Measurements from ENCODE around the gene WASL. TPM values are rescaled to one million over a fixed set of nuclear protein-coding genes. Genes with fewer than 3 reads are reported as not detected.
"Not testable (repeated sequence)": the region's sequence is repeated elsewhere in the genome, so short reads cannot be mapped to it uniquely, and the experiment has no call there.

Gene WASL
- polyA plus RNA-seq, 6 donors from 2014 or later, result 0.63 to 3.9 (median 3.3) TPM

DNA sequence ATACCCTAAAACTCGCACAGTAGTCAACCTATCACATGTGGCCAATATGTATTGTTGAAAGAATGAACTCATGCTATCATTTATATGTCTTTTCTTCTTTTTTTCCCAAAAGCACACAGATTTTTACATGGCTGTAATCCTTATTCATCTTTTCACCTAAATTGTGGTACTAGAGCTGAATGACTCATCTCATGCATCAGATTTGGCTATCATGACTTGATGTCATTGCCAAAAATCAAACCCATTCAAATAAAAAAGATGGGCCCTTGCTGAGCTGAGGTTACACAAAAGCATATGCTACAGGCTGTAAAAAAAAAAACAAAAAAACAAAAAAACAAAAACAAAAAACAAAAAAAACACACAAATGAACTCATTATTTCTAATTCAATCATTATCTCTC, 96.4 kb downstream of the WASL start:
- no peak overlapping the region for H3K4me3 Mint-ChIP-seq
- ATAC-seq (ENCODE audit: low read depth in 2 of 2) (no peak), DNase-seq (no peak)
- H3K27ac Mint-ChIP-seq, result no peak overlapping the region
- H3K9me3 Mint-ChIP-seq, result no peaks in the 10 kb centered on the region
- H3K27me3 Mint-ChIP-seq, result peaks cover 11 to 26% (median 21%) of the 10 kb centered on the region in 3 donors
- H3K4me1 Mint-ChIP-seq, result no peaks in the 10 kb centered on the region
- no peaks in the 10 kb centered on the region for H3K36me3 Mint-ChIP-seq

GRCh38 chr7:123650595-123650994, 98.2 kb downstream of the WASL start:
- no peak overlapping the region for H3K27ac Mint-ChIP-seq
- H3K27me3 Mint-ChIP-seq, result peaks cover 15 to 32% (median 17%) of the 10 kb centered on the region in 3 donors
- DNase-seq, result no peak
- no peaks in the 10 kb centered on the region for H3K36me3 Mint-ChIP-seq
- H3K4me1 Mint-ChIP-seq, result no peaks in the 10 kb centered on the region
- no peak overlapping the region for H3K4me3 Mint-ChIP-seq
- ATAC-seq (ENCODE audit: low read depth in 2 of 2), result no peak
- H3K9me3 Mint-ChIP-seq, result no peaks in the 10 kb centered on the region

GRCh38 chr7:123649964-123650363, 98.8 kb downstream of the WASL start:
- no peak for DNase-seq
- peaks cover 14 to 32% (median 17%) of the 10 kb centered on the region in 3 donors for H3K27me3 Mint-ChIP-seq

DNA sequence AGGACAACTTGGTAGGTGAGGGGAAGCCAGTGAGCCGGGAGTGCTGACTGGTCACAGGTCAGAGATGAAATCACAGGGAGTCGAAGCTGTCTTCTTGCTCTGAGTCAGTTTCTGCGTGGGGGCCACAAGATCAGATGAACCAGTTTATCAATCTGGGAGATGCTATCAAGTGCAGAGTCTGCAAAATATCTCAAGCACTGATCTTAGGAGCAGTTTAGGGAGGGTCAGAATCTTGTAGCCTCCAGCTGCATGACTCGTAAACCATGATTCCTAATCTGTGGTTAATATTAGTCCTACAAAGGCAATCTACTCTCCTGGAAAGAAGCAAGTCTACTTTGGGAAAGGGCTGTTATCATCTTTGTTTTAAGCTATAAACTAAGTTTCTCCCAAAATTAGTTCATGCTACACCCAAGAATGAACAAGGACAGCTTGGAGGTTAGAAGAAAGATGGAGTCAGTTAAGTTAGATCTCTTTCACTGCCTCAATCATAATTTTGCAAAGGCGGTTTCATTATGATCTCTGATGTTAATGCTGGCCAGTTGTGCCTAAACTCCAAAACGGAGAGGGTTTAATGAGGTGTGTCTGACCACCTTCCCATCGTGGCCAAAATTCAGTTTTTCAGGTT, 101.6 kb downstream of the WASL start:
- H3K27ac Mint-ChIP-seq, result no peak overlapping the region

More at GRCh38 chr7:123649964-123650363, 98.8 kb downstream of the WASL start:
- no peak overlapping the region for H3K27ac Mint-ChIP-seq
- no peak overlapping the region for H3K4me3 Mint-ChIP-seq
- H3K36me3 Mint-ChIP-seq, result no peaks in the 10 kb centered on the region
- no peak for ATAC-seq (ENCODE audit: low read depth in 2 of 2)
- no peaks in the 10 kb centered on the region for H3K4me1 Mint-ChIP-seq
- H3K9me3 Mint-ChIP-seq, result no peaks in the 10 kb centered on the region

DNA sequence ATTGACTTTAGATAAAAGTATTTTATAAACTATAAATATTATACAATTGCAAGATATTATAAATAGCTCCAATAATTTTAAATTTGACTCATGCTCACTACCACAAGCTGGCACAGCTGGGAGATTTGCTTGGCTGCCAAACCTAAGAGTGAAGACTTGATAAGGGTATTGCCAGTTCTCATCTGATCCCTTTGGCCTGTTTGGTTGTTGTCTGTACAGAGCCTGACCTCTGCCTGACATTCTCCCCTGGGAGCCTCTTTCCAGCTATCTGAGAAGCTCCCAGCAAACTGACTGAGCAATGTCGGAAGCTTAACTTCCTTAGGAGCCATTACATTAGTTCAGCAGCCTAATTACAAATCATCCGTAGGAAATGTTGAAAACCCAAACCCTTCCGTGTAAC, 103.3 kb downstream of the WASL start:
- no peak overlapping the region for H3K27ac Mint-ChIP-seq
- no peaks in the 10 kb centered on the region for H3K36me3 Mint-ChIP-seq
- H3K27me3 Mint-ChIP-seq, result peaks cover 20 to 62% (median 21%) of the 10 kb centered on the region in 3 donors
- no peaks in the 10 kb centered on the region for H3K9me3 Mint-ChIP-seq
- ATAC-seq (ENCODE audit: low read depth in 2 of 2) (no peak), DNase-seq (no peak)
- H3K4me1 Mint-ChIP-seq, result no peaks in the 10 kb centered on the region
- no peak overlapping the region for H3K4me3 Mint-ChIP-seq

More for the DNA sequence above, 101.6 kb downstream of the WASL start:
- Mint-ChIP-seq H3K27me3 (peaks cover 17 to 48% (median 18%) of the 10 kb centered on the region in 3 donors), H3K4me3 (no peak overlapping the region), H3K4me1 (no peaks in the 10 kb centered on the region), H3K9me3 (no peaks in the 10 kb centered on the region), H3K36me3 (no peaks in the 10 kb centered on the region)
- no peak for DNase-seq
- no peak for ATAC-seq (ENCODE audit: low read depth in 2 of 2)

DNA sequence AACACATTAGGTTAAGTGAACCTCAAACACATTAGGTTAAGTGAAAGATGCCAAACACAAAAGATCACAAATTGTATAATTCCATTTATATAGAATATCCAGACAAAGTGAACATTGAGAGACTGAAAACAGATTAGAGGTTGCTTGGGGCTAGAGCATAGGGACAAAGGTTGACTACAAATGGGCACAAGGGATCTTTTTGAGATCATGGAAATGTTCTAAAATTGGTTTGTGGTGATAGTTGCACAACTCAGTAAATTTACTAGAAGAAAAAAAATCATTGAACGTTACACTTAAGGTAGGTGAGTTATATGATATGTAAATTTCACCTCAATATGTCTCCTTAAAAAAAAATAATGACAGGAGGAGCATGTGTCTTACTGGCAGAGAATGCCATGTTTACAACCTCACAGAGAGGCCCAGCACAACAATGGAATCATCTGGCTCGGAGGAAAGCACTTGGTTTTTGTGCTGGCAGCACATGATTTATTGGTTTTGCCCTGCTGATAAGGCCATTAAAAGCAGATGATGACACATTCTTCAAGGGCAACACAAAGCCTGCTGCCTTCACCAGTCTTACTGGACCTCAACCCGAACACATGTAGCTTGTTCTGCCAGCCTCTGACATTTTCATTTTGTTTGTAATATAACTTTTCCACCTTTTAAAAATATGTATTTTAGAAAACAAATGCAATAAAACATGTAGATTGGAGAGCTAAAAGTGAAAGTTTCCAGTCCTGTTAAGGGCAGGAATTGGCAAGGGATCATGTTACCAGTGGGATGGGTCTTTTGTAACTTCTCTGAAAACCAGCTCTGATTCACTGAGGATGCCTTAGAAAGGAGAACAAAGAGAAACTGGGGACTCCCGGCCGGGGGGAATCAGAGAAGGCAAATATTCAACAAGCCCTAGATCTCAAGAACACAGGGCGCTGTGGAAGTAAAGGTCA, 105.0 kb downstream of the WASL start:
- no peak for DNase-seq
- H3K27ac Mint-ChIP-seq, result no peak overlapping the region

DNA sequence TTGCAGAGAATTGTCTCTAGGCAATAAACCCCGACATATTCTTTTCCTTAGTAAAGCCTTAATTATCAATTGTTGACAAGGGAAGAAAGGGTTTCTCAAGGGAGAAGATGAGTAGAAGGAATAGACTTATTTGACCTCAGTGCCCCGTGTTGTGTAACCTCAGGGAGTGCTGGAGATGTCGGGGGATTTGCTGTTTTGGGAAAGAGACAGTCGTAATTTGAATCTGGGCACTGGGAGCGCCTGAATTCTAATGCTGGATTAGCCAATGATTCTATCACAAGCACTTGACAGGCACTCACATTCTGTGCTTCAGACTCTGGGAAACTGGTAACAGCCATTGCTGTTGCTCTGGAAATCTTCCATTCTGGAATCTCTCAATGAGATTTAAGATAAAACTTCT, 106.9 kb downstream of the WASL start:
- Mint-ChIP-seq H3K4me3 (no peak overlapping the region), H3K36me3 (no peaks in the 10 kb centered on the region), H3K27me3 (peaks cover 20 to 55% (median 26%) of the 10 kb centered on the region in 3 donors), H3K4me1 (no peaks in the 10 kb centered on the region), H3K9me3 (peaks cover 0 to 3% (median 0%) of the 10 kb centered on the region in 7 donors), H3K27ac (no peak overlapping the region)
- ATAC-seq (ENCODE audit: low read depth in 2 of 2) (no peak), DNase-seq (no peak)

More for the DNA sequence above, 105.0 kb downstream of the WASL start:
- Mint-ChIP-seq H3K4me3 (no peak overlapping the region), H3K4me1 (no peaks in the 10 kb centered on the region), H3K27me3 (peaks cover 18 to 50% (median 22%) of the 10 kb centered on the region in 3 donors), H3K9me3 (no peaks in the 10 kb centered on the region), H3K36me3 (no peaks in the 10 kb centered on the region)
- no peak for ATAC-seq (ENCODE audit: low read depth in 2 of 2)

DNA sequence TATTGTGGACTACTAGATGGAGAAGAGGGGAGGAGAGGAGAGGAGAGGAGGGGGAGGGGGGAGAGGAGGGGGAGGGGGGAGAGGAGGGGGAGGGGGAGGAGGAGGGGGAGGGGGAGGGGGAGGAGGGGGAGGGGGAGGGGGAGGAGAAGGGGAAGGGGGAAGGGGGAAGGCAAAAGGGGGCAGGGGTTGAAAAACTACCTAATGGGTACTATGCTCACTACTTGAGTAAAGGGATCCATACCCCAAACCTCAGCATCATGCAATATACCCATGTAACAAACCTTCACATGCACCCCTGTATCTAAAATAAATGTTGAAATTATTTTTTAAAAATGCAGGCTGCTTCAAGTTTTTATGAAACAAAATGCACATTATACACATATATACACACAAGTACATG, 108.2 kb downstream of the WASL start:
- DNase-seq, result no peak
- Mint-ChIP-seq H3K36me3 (no peaks in the 10 kb centered on the region), H3K27me3 (peaks cover 20 to 51% (median 23%) of the 10 kb centered on the region in 3 donors), H3K4me1 (no peaks in the 10 kb centered on the region), H3K27ac (no peak overlapping the region), H3K9me3 (peaks cover 0 to 3% (median 0%) of the 10 kb centered on the region in 7 donors), H3K4me3 (no peak overlapping the region)
- no peak for ATAC-seq (ENCODE audit: low read depth in 2 of 2)

DNA sequence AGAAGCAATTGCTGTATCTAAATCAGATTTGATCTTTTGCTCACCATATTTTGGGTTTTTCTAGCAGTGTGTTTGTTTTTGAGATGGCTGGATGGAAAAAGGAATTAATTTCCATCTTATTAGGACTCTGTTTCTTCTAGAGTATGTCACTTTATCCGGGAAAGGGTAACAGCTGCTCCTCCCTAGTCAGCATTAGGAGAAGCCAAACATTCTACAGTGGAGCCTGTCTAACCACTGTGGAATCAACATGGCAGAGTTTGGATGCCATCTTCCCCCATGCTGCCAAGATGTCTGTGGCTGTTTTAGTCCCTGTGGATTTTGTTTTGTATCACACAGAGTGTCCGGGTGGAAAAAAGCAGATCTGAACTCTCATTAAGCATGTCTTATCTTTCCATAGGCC, 109.2 kb downstream of the WASL start:
- peaks cover 20 to 49% (median 23%) of the 10 kb centered on the region in 3 donors for H3K27me3 Mint-ChIP-seq

DNA sequence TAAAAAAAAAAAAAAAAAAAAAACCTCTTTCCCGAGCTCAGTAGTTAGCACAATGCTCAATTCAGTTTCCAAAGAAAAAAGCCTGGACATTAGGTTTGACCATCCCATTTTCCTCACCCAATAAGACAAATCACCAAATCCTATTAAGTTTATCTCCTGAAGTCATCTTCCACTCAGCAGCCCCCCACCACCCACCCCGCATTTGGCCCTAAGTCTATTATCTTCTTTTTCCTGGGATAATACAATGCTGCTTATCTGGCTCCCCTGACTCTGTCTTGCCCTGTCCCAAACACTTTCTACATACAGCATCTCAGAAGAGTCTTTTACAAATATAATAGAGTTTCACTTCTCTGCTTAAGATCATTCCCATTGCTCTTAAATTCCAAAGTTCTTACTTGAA, 110.9 kb downstream of the WASL start:
- Mint-ChIP-seq H3K4me1 (no peaks in the 10 kb centered on the region), H3K27me3 (peaks cover 18 to 37% (median 23%) of the 10 kb centered on the region in 3 donors), H3K36me3 (no peaks in the 10 kb centered on the region), H3K27ac (no peak overlapping the region), H3K4me3 (no peak overlapping the region), H3K9me3 (peaks cover 0 to 3% (median 0%) of the 10 kb centered on the region in 7 donors)
- DNase-seq (no peak), ATAC-seq (ENCODE audit: low read depth in 2 of 2) (no peak)

More for the DNA sequence above, 109.2 kb downstream of the WASL start:
- H3K4me1 Mint-ChIP-seq, result no peaks in the 10 kb centered on the region
- ATAC-seq (ENCODE audit: low read depth in 2 of 2) (no peak), DNase-seq (no peak)
- H3K4me3 Mint-ChIP-seq, result no peak overlapping the region
- no peaks in the 10 kb centered on the region for H3K36me3 Mint-ChIP-seq
- H3K27ac Mint-ChIP-seq, result no peak overlapping the region
- peaks cover 0 to 3% (median 0%) of the 10 kb centered on the region in 7 donors for H3K9me3 Mint-ChIP-seq

GRCh38 chr7:123637203-123637602, 111.6 kb downstream of the WASL start:
- H3K9me3 Mint-ChIP-seq, result peaks cover 0 to 3% (median 0%) of the 10 kb centered on the region in 7 donors
- H3K4me3 Mint-ChIP-seq, result no peak overlapping the region
- no peaks in the 10 kb centered on the region for H3K36me3 Mint-ChIP-seq
- ATAC-seq (ENCODE audit: low read depth in 2 of 2) (no peak), DNase-seq (no peak)
- H3K4me1 Mint-ChIP-seq, result no peaks in the 10 kb centered on the region
- no peak overlapping the region for H3K27ac Mint-ChIP-seq
- peaks cover 19 to 35% (median 23%) of the 10 kb centered on the region in 3 donors for H3K27me3 Mint-ChIP-seq

DNA sequence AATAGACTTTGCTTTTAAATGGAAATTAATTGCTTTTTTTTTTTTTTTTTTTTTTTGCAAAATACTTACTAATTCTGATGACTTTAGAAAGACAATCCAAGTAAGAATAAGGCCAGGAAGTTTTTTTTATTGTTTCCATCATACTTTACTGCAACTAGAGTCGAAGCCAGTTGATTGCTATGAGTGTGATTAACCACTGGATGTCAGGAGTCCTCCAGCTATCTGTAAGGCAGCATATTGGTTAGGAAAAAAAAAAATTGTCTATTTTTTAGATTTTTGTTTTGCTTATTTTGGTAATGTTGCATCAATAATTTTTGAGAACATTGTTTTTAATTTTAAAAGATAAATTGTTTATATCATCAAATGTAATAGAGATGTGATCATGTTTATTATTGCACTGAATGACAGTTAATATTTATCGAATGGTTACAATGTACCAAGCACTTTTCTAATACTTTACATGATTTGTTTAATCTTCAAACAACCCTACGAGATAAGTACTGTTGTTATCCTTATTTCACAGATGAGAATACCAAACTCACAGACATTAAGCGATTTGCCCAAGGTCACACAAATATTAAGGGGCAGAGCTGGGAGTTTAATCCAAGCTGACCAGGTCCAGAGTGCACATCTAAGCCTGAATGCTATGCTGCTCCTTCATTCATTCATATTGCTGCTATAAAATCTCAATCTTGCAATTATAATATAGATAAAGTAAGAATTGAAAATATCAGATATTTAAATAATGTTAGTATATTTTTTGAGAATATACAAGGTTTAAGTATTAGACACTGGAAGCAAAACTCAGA, 113.0 kb downstream of the WASL start:
- peaks cover 0 to 3% (median 0%) of the 10 kb centered on the region in 7 donors for H3K9me3 Mint-ChIP-seq

GRCh38 chr7:123634011-123634573, 114.7 kb downstream of the WASL start:
- peaks cover 18 to 20% (median 18%) of the 10 kb centered on the region in 3 donors for H3K27me3 Mint-ChIP-seq
- H3K36me3 Mint-ChIP-seq; DNase-seq; H3K9me3 Mint-ChIP-seq; ATAC-seq (ENCODE audit: low read depth in 2 of 2); H3K27ac Mint-ChIP-seq; H3K4me1 Mint-ChIP-seq; H3K4me3 Mint-ChIP-seq: not testable (repeated sequence)

More for the DNA sequence above, 113.0 kb downstream of the WASL start:
- H3K4me1 Mint-ChIP-seq, result no peaks in the 10 kb centered on the region
- no peak for DNase-seq
- peaks cover 18 to 23% (median 18%) of the 10 kb centered on the region in 3 donors for H3K27me3 Mint-ChIP-seq
- no peaks in the 10 kb centered on the region for H3K36me3 Mint-ChIP-seq
- H3K4me3 Mint-ChIP-seq, result no peak overlapping the region
- H3K27ac Mint-ChIP-seq, result no peak overlapping the region
- ATAC-seq (ENCODE audit: low read depth in 2 of 2), result no peak

Measured in naive B cell (primary cell).